Fibroblast of mammary gland (primary cell): ENCODE measurements around the gene APBA2.

Experiments
- DNase-seq: peaks from one replicate; pipeline ENCODE4 v3.0.0-alpha.2; 2010; ENCODE audit warnings: low read depth
- H3K4me3 ChIP-seq: 2 replicates; pipeline ENCODE4 v1.5.1; 2011; ENCODE audit warnings: low read depth, mild to moderate bottlenecking, low read length, moderate library complexity; ENCODE audit not compliant: control insufficient read depth
- TF ChIP-seq, protein P1 (sequence below): conservative IDR thresholded peaks from 2 replicates; pipeline ENCODE4 v1.5.1; 2011; ENCODE audit warnings: low read depth, low read length, inconsistent platforms; ENCODE audit not compliant: control insufficient read depth, insufficient read depth

APBA2 gene

GRCh38 chr15:28991236-28992171, 105.7 kb downstream of the APBA2 start:
- no peak overlapping the region for H3K4me3 ChIP-seq
- no peak for DNase-seq
- TF ChIP-seq, protein P1, sequence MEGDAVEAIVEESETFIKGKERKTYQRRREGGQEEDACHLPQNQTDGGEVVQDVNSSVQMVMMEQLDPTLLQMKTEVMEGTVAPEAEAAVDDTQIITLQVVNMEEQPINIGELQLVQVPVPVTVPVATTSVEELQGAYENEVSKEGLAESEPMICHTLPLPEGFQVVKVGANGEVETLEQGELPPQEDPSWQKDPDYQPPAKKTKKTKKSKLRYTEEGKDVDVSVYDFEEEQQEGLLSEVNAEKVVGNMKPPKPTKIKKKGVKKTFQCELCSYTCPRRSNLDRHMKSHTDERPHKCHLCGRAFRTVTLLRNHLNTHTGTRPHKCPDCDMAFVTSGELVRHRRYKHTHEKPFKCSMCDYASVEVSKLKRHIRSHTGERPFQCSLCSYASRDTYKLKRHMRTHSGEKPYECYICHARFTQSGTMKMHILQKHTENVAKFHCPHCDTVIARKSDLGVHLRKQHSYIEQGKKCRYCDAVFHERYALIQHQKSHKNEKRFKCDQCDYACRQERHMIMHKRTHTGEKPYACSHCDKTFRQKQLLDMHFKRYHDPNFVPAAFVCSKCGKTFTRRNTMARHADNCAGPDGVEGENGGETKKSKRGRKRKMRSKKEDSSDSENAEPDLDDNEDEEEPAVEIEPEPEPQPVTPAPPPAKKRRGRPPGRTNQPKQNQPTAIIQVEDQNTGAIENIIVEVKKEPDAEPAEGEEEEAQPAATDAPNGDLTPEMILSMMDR: no peak

- TF ChIP-seq, protein P1: no peak
- no peak overlapping the region for H3K4me3 ChIP-seq
- DNase-seq: no peak
Observed at GRCh38 chr15:28992336-28992864, 106.6 kb downstream of the APBA2 start.

GRCh38 chr15:28993051-28993719, 107.4 kb downstream of the APBA2 start:
- TF ChIP-seq, protein P1: no peak
- H3K4me3 ChIP-seq: no peak overlapping the region
- no peak for DNase-seq

GRCh38 chr15:28993720-28994053, 107.9 kb downstream of the APBA2 start:
- TF ChIP-seq, protein P1: no peak
- no peak for DNase-seq
- no peak overlapping the region for H3K4me3 ChIP-seq

DNA sequence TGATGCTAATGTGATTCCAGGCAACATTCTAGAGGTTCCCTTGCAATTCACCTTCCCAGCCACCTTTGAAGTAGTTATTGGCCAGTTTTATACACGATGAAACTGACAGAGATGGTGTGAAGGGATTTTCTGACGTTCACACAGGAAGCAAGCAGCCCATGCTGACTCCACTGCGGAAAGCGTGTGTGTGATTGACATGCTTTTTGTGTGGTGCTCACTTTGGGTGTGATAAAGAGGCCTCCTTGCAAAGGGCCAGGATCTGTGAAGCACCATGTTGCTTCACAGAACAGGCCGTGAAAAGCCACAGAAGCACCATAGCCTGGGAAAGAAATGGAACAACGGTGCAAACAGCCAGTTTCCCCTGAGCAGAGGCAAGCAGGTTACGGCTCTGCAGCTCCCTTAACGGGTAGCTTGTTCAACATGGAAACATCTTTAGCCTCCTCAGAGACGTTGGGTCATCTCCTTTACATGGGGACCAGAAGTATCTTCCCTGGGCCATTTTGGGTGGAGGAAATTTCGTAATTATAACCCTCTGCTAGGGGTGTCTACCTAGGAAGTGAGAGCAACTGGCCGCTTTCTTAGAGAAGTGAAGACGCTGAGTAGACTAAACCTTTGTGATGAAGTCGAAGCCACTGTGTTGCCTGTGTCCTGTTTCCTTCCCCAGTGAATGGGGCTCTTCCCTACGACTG, 108.5 kb downstream of the APBA2 start:
- DNase-seq: no peak
- H3K4me3 ChIP-seq: no peak overlapping the region
- TF ChIP-seq, protein P1: no peak

GRCh38 chr15:28994831-28995596, 109.2 kb downstream of the APBA2 start:
- TF ChIP-seq, protein P1: no peak
- H3K4me3 ChIP-seq: no peak overlapping the region
- no peak for DNase-seq
